NT2/D1 (cell line): ENCODE results near the gene LHFPL3.

Source experiments
- SUZ12 ChIP-seq: IDR thresholded peaks from 2 replicates; pipeline ENCODE4 v1.6.1; 2011; ENCODE audit not compliant: insufficient read length, insufficient read depth; ENCODE audit errors: extremely low read depth
- YY1 ChIP-seq: IDR thresholded peaks from 2 replicates; pipeline ENCODE4 v1.6.1; 2011; ENCODE audit not compliant: insufficient read length, insufficient read depth
- ZNF274 ChIP-seq: IDR thresholded peaks from 2 replicates; pipeline ENCODE4 v1.6.1; 2011; ENCODE audit warnings: mild to moderate bottlenecking, low read depth, low read length

DNA sequence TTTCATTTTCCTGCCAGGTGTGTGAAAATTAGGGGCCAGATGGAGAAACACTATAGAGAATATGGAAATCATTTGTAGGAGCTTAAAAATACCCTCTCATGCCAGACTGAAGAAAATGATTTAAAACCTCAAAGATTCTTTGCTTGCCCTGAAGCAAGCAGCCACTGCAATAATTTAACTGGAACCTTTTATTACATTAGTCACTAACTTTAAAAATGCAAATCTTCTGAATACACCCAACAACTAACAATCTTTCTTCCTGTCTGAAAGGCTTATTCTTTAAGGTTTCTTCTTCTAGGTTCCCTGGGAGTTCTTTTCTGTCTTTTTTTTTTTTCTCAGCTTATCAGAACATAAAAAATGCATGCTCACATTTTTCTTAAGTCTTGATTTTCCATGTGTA, 447.1 kb downstream of the LHFPL3 start:
- TF ChIP-seq ZNF274: no peak
- no peak for TF ChIP-seq YY1
- TF ChIP-seq SUZ12: no peak
